Measurements from ENCODE around the gene IFTAP. TPM values are rescaled to one million over a fixed set of nuclear protein-coding genes. Genes with fewer than 3 reads are reported as not detected.

Gene IFTAP
- total RNA-seq, 1 experiment from 2014 or later = 19.9 TPM

DNA sequence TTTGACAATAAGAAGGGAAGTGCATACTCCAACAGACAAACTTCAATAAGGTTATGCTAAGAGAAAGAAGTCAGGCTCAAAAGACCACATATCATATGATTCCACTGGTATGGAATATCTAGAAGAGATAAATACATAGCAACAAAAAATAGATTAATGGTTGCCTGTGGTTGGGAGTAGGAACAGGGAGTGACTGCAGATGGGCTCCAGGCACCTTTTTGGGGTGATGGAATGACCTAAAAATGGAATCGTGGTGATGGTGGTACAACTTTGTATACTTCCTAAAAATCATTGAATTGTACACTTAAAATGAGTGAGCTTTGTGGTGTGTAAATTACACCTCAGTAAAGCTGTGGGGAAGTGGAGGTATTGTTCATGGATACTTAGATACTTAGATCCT, 32.7 kb downstream of the IFTAP start:
- Histone ChIP-seq H3K18ac (ENCODE audit: insufficient read length, low read depth, low read length) (no peak overlapping the region), H4K20me1 (ENCODE audit: control insufficient read depth, insufficient read depth, insufficient read length) (no peaks in the 10 kb centered on the region), H4K8ac (replicated peaks; ENCODE audit: insufficient read length, low read depth, low read length) (no peak overlapping the region), H2AFZ (ENCODE audit: low read length) (no peak overlapping the region), H2AK5ac (ENCODE audit: insufficient read length, low read length) (no peak overlapping the region), H3K56ac (ENCODE audit: insufficient read length, low read depth, low read length) (no peak overlapping the region), H3K14ac (ENCODE audit: insufficient read depth, low read length) (no peak overlapping the region), H2BK15ac (ENCODE audit: low read depth, low read length) (no peak overlapping the region), H3K4me2 (ENCODE audit: insufficient read depth, insufficient read length, low read length) (no peak overlapping the region), H3K79me2 (ENCODE audit: insufficient read depth, low read length) (no peaks in the 10 kb centered on the region), H3K23me2 (ENCODE audit: insufficient read length, low read depth, low read length, poor library complexity, severe bottlenecking) (peaks cover 2% of the 10 kb centered on the region), H3K4me1 (ENCODE audit: insufficient read depth, low read length) (no peaks in the 10 kb centered on the region), H3K27me3 (ENCODE audit: insufficient read depth, low read length) (no peaks in the 10 kb centered on the region), H3K9me3 (ENCODE audit: control insufficient read depth, low read depth, low read length) (no peaks in the 10 kb centered on the region), H4K91ac (ENCODE audit: insufficient read length, low read depth, low read length) (no peak overlapping the region), H2BK5ac (ENCODE audit: insufficient read length, low read length) (no peak overlapping the region), H4K5ac (ENCODE audit: insufficient read length, low read depth, low read length) (no peak overlapping the region), H3K27ac (ENCODE audit: insufficient read length, low read depth, low read length) (no peak overlapping the region), H2BK120ac (ENCODE audit: low read depth, low read length, poor library complexity, severe bottlenecking) (no peak overlapping the region), H3K4ac (ENCODE audit: low read depth, low read length) (no peak overlapping the region), H2BK20ac (ENCODE audit: low read depth, low read length, poor library complexity, severe bottlenecking) (no peak overlapping the region), H3K79me1 (ENCODE audit: insufficient read depth, low read depth, low read length, poor library complexity, severe bottlenecking) (no peaks in the 10 kb centered on the region), H3K23ac (ENCODE audit: insufficient read length, low read depth, low read length) (no peak overlapping the region), H3T11ph (ENCODE audit: low read length) (no peak overlapping the region), H3K9ac (ENCODE audit: extremely low read depth, insufficient read length, low read length) (no peak overlapping the region), H2BK12ac (ENCODE audit: insufficient read length, low read depth, low read length) (no peak overlapping the region)
- Mint-ChIP-seq H3K27me3 (ENCODE audit: low read depth) (no peaks in the 10 kb centered on the region), H3K4me1 (peaks cover 0 to 3% of the 10 kb centered on the region in 2 experiments; a peak in 1 of 4 replicates), H3K36me3 (ENCODE audit: insufficient read depth in 1 of 3, low read depth in 3 of 3) (no peaks in the 10 kb centered on the region), H3K9me3 (no peaks in the 10 kb centered on the region), H3K27ac (no peak overlapping the region; a peak in 1 of 7 replicates), H3K4me3 (no peak overlapping the region)
- TF ChIP-seq, protein P1, sequence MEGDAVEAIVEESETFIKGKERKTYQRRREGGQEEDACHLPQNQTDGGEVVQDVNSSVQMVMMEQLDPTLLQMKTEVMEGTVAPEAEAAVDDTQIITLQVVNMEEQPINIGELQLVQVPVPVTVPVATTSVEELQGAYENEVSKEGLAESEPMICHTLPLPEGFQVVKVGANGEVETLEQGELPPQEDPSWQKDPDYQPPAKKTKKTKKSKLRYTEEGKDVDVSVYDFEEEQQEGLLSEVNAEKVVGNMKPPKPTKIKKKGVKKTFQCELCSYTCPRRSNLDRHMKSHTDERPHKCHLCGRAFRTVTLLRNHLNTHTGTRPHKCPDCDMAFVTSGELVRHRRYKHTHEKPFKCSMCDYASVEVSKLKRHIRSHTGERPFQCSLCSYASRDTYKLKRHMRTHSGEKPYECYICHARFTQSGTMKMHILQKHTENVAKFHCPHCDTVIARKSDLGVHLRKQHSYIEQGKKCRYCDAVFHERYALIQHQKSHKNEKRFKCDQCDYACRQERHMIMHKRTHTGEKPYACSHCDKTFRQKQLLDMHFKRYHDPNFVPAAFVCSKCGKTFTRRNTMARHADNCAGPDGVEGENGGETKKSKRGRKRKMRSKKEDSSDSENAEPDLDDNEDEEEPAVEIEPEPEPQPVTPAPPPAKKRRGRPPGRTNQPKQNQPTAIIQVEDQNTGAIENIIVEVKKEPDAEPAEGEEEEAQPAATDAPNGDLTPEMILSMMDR (conservative IDR thresholded peaks at IDR 0.05) = no peak
- DNase-seq = no peak
- WGBS (ENCODE audit: extremely low coverage, insufficient read length, low lambda C conversion rate) = no CpG with 5 or more reads among the region's 1 CpG

All from H9 (cell line).